ENCODE data around the gene NUBP2.

NUBP2 gene

DNA sequence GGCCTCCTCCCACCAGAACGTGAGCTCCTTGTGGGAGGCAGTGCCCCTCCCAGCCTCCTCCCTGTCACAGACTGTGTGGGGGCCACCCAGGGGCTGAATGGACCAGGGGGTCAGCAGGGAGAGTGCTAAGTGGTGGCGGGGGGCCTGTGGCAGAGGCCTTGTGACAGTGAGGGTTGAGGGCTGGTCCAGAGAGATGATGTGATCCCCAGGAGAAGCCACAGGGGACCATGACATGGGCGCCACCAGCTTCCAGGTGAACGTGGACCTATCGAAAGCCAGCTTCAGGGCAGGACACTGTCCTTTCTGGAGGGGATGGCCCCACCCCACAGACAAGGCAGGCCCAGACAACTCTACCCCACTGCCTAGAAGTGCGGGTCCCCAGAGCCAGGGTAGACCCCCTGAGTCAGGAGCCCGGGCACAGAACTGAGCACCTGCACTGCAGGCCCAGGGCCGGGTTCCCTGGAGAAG lies 3.5 kb upstream of the NUBP2 start:
- ChIA-PET POLR2A (interaction anchor here (1.8 to 5.2 kb wide), 2 partner anchors 9 to 48 kb away, joined by 5 to 113 read pairs; partner anchors contain the start of genes EME2, FAHD1, HAGH and MRPS34), CTCF (no interaction called here)
- no peaks in the 10 kb centered on the region for H3K9me3 ChIP-seq (ENCODE audit: control insufficient read depth, insufficient read depth, low read depth, low read length)
- peak overlapping the region; percentile 53 for H3K27ac ChIP-seq (ENCODE audit: extremely low read depth, low read depth, low read length)
- peaks cover 8 to 68% of the 10 kb centered on the region in 2 experiments; a peak in 2 of 3 replicates for H3K36me3 ChIP-seq (ENCODE audit: control insufficient read depth in 2 of 2, insufficient read depth in 1 of 2, low read length in 2 of 2)
- no peak for TF ChIP-seq GLI4 (tag by site-specific recombination; IDR thresholded peaks at IDR 0.05)
- TF ChIP-seq GLIS2 (tag by site-specific recombination; IDR thresholded peaks at IDR 0.05), result peak; percentile 72
- TF ChIP-seq GLIS1 (tag by site-specific recombination; IDR thresholded peaks at IDR 0.05), result peak; percentile 99
- peak; percentile 54 for TF ChIP-seq ZIC2 (tag by site-specific recombination; IDR thresholded peaks at IDR 0.05)
- peaks cover 8% of the 10 kb centered on the region for H3K4me1 ChIP-seq (ENCODE audit: control insufficient read depth, insufficient read depth, low read length)
- H3K4me3 ChIP-seq (ENCODE audit: low read depth, low read length), result no peak overlapping the region

DNA sequence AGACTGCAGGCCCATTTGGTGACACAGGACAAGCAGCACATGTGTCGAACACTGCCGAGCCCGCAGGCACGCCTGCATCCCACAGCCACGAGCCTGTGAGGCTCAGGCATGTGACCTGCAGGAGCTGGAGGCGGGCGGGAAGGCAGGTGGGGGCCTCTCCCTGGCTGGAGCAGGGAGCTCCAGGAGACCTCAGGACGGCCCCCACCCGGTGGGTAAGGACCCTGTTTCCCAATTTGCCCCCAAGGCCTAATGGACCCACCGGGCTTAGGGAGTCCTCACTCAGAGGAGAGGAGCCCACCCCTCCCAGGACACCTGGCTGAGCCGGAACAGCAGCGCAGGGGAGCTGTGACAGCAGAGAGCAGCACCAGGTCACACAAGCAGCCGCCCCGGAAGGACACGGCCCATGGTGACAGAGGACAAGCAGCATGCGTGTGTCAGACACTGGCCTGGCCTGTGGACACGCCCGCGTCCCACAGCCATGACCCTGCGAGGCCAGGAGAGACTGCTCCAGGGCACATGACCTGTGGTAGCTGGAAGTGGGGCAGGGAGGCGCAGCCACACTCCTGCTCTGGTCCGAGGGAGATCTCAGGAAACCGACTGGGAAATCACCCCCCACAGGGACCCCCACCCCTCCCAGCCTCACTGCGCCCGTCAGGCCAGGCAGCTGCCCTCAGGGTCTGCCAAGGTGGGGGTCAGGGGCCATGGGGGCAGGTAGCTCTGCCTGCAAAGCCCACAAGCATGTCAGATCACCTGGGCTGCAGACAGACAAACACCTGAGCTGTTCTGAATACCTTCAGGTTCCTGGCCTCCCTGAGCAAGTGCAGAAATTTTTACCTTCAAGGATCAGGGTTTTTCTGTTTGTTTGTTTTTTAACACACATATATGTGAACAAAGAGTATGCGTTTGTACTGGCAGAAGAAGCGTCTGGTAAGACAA lies 2.8 kb upstream of the NUBP2 start:
- CTCF ChIA-PET, result no interaction called here
- peaks cover 6% of the 10 kb centered on the region for H3K4me1 ChIP-seq (ENCODE audit: control insufficient read depth, insufficient read depth, low read length)
- TF ChIP-seq ZNF776 (tag by site-specific recombination; IDR thresholded peaks at IDR 0.05; ENCODE audit: borderline replicate concordance) (no peak), EGR2 (tag by site-specific recombination; IDR thresholded peaks at IDR 0.05; ENCODE audit: low read depth) (no peak), KLF1 (tag by site-specific recombination; IDR thresholded peaks at IDR 0.05) (peak; percentile 9; the same call in 1 of the 2 replicates), ZNF140 (tag by site-specific recombination; IDR thresholded peaks at IDR 0.05) (no peak), ZNF600 (tag by site-specific recombination; IDR thresholded peaks at IDR 0.05) (peak; percentile 97), ZNF157 (tag by site-specific recombination; IDR thresholded peaks at IDR 0.05) (no peak), KLF7 (tag by site-specific recombination; IDR thresholded peaks at IDR 0.05; ENCODE audit: borderline replicate concordance) (0 out of 2 replicates have a peak, but pooled peaks have one; percentile 17), ZNF174 (tag by site-specific recombination; IDR thresholded peaks at IDR 0.05) (no peak), GLIS1 (tag by site-specific recombination; IDR thresholded peaks at IDR 0.05) (peak; percentile 85), ZNF266 (tag by site-specific recombination; IDR thresholded peaks at IDR 0.05; ENCODE audit: low read depth) (no peak), ZBTB17 (tag by site-specific recombination; IDR thresholded peaks at IDR 0.05) (peak; percentile 21; the same call in 1 of the 2 replicates), ZFHX2 (tag by site-specific recombination; conservative IDR thresholded peaks at IDR 0.05) (peak; percentile 36; the same call in 1 of the 2 replicates), KLF8 (tag by site-specific recombination; IDR thresholded peaks at IDR 0.05) (peak; percentile 14; the same call in 1 of the 2 replicates)
- TF ChIP-seq, protein P1, sequence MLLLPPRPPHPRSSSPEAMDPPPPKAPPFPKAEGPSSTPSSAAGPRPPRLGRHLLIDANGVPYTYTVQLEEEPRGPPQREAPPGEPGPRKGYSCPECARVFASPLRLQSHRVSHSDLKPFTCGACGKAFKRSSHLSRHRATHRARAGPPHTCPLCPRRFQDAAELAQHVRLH (tag by site-specific recombination; IDR thresholded peaks at IDR 0.05), result no peak
- TF ChIP-seq, protein P2, sequence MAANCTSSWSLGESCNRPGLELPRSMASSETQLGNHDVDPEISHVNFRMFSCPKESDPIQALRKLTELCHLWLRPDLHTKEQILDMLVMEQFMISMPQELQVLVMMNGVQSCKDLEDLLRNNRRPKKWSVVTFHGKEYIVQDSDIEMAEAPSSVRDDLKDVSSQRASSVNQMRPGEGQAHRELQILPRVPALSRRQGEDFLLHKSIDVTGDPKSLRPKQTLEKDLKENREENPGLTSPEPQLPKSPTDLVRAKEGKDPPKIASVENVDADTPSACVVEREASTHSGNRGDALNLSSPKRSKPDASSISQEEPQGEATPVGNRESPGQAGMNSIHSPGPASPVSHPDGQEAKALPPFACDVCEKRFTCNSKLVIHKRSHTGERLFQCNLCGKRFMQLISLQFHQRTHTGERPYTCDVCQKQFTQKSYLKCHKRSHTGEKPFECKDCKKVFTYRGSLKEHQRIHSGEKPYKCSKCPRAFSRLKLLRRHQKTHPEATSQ (tag by site-specific recombination; IDR thresholded peaks at IDR 0.05), result no peak
- peaks cover 15 to 63% of the 10 kb centered on the region in 2 experiments; a peak in 2 of 3 replicates for H3K36me3 ChIP-seq (ENCODE audit: control insufficient read depth in 2 of 2, insufficient read depth in 1 of 2, low read length in 2 of 2)
- H3K9me3 ChIP-seq (ENCODE audit: control insufficient read depth, insufficient read depth, low read depth, low read length), result no peaks in the 10 kb centered on the region
- H3K27ac ChIP-seq (ENCODE audit: extremely low read depth, low read depth, low read length), result peak overlapping the region; percentile 53
- POLR2A ChIA-PET, result interaction anchor here (1.8 to 5.2 kb wide), 2 partner anchors 10 to 47 kb away, joined by 5 to 113 read pairs; partner anchors contain the start of genes EME2, FAHD1, HAGH and MRPS34
- H3K4me3 ChIP-seq (ENCODE audit: low read depth, low read length), result no peak overlapping the region

DNA sequence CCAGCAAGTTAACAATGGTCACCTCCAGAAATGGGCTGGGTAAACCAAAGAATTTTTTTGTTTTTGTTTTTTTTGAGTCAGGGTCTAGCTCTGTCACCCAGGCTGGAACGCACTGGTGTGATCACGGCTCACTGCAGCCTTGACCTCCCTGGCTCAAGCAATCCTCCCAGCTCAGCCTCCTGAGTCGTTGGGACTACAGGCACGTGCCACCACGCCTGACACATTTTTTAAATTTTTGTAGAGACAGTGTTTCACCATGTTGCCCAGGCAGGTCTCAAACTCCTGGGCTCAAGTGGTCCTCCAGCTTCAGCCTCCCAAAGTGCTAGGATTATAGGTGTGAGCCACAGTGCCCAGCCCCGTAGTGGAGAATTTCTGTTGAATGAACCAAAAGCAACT lies 2.1 kb upstream of the NUBP2 start:
- peak overlapping the region; percentile 87; the same call in 1 of the 2 replicates for H3K27ac ChIP-seq (ENCODE audit: extremely low read depth, low read depth, low read length)
- ChIA-PET POLR2A (interaction anchor here (1.8 to 5.2 kb wide), 3 partner anchors 10 to 184 kb away, joined by 5 to 113 read pairs (median 41); partner anchors contain the start of genes EME2, FAHD1, HAGH and MRPS34), CTCF (interaction anchor here (0.7 kb wide), 1 partner anchor 208 kb away, joined by 3 read pairs; no protein-coding TSS in a partner anchor)
- no peak overlapping the region for H3K4me3 ChIP-seq (ENCODE audit: low read depth, low read length)
- H3K4me1 ChIP-seq (ENCODE audit: control insufficient read depth, insufficient read depth, low read length), result peaks cover 6% of the 10 kb centered on the region
- H3K9me3 ChIP-seq (ENCODE audit: control insufficient read depth, insufficient read depth, low read depth, low read length), result no peaks in the 10 kb centered on the region
- H3K36me3 ChIP-seq (ENCODE audit: control insufficient read depth in 2 of 2, insufficient read depth in 1 of 2, low read length in 2 of 2), result peaks cover 15 to 63% of the 10 kb centered on the region in 2 experiments; a peak in 2 of 3 replicates
- TF ChIP-seq PRDM1 (tag by site-specific recombination; IDR thresholded peaks at IDR 0.05) (no peak), ZNF701 (tag by site-specific recombination; IDR thresholded peaks at IDR 0.05) (no peak), OVOL3 (tag by site-specific recombination; IDR thresholded peaks at IDR 0.05) (no peak), ZNF37A (tag by site-specific recombination; IDR thresholded peaks at IDR 0.05) (no peak), ZNF843 (tag by site-specific recombination; IDR thresholded peaks at IDR 0.05) (no peak), ZFP3 (tag by site-specific recombination; IDR thresholded peaks at IDR 0.05; ENCODE audit: low read depth) (no peak)
- TF ChIP-seq, protein P2 (tag by site-specific recombination; IDR thresholded peaks at IDR 0.05), result no peak
- TF ChIP-seq, protein P3, sequence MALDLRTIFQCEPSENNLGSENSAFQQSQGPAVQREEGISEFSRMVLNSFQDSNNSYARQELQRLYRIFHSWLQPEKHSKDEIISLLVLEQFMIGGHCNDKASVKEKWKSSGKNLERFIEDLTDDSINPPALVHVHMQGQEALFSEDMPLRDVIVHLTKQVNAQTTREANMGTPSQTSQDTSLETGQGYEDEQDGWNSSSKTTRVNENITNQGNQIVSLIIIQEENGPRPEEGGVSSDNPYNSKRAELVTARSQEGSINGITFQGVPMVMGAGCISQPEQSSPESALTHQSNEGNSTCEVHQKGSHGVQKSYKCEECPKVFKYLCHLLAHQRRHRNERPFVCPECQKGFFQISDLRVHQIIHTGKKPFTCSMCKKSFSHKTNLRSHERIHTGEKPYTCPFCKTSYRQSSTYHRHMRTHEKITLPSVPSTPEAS (tag by site-specific recombination; IDR thresholded peaks at IDR 0.05), result no peak

All from HEK293 (cell line).